ENCODE data around the gene RANBP17. TPM values are rescaled to one million over a fixed set of nuclear protein-coding genes. Genes with fewer than 3 reads are reported as not detected.

RANBP17 gene
- total and polyA plus RNA-seq, 2 experiments from 2014 or later: 43.8 to 53.1 TPM

- TF ChIP-seq CTCF (conservative IDR thresholded peaks at IDR 0.05; ENCODE audit: low read depth in 2 of 2): no peak
Observed at GRCh38 chr5:171127314-171127713, 265.5 kb downstream of the RANBP17 start (continued).

- Histone ChIP-seq H3K4me3 (no peak overlapping the region), H3K4me2 (no peak overlapping the region), H3F3A (replicated peaks; ENCODE audit: low read depth) (no peaks in the 10 kb centered on the region), H3K36me3 (ENCODE audit: insufficient read depth) (no peaks in the 10 kb centered on the region), H4K20me1 (replicated peaks; ENCODE audit: insufficient read depth) (no peaks in the 10 kb centered on the region), H3K27me3 (ENCODE audit: insufficient read depth) (no peaks in the 10 kb centered on the region), H3K79me2 (replicated peaks; ENCODE audit: insufficient read depth) (no peaks in the 10 kb centered on the region), H3K27ac (ENCODE audit: low read depth) (no peak overlapping the region), H2AFZ (no peak overlapping the region), H3K9me2 (ENCODE audit: insufficient read depth) (no peaks in the 10 kb centered on the region), H3K4me1 (ENCODE audit: insufficient read depth) (no peaks in the 10 kb centered on the region)
- DNase-seq (ENCODE audit: low spot score) (no peak), ATAC-seq (no peak)
- Mint-ChIP-seq H3K9me3 (no peaks in the 10 kb centered on the region), H3K4me1 (no peaks in the 10 kb centered on the region), H3K4me3 (no peak overlapping the region), H3K36me3 (ENCODE audit: low read depth) (no peaks in the 10 kb centered on the region), H3K27me3 (ENCODE audit: insufficient read depth, low read depth, poor library complexity) (peaks cover 2% of the 10 kb centered on the region), H3K27ac (no peak overlapping the region)
- no peak for TF ChIP-seq CREB1 (CRISPR knock-in tag; IDR thresholded peaks at IDR 0.05; ENCODE audit: low read depth)
Observed at GRCh38 chr5:171128136-171128535, 266.3 kb downstream of the RANBP17 start.

- Mint-ChIP-seq H3K4me3 (no peak overlapping the region), H3K27me3 (ENCODE audit: insufficient read depth, low read depth, poor library complexity) (peaks cover 2% of the 10 kb centered on the region), H3K36me3 (ENCODE audit: low read depth) (no peaks in the 10 kb centered on the region), H3K27ac (no peak overlapping the region), H3K4me1 (no peaks in the 10 kb centered on the region), H3K9me3 (no peaks in the 10 kb centered on the region)
- H3K9me2 ChIP-seq (ENCODE audit: insufficient read depth): no peaks in the 10 kb centered on the region
- no peaks in the 10 kb centered on the region for H3F3A ChIP-seq (replicated peaks; ENCODE audit: low read depth)
- H3K27ac ChIP-seq (ENCODE audit: low read depth): no peak overlapping the region
- ATAC-seq: peak; percentile 87
- no peaks in the 10 kb centered on the region for H4K20me1 ChIP-seq (replicated peaks; ENCODE audit: insufficient read depth)
- TF ChIP-seq CTCF (conservative IDR thresholded peaks at IDR 0.05; ENCODE audit: low read depth in 2 of 2) (peak in 1 of 2 experiments; percentile 18; a peak in 1 of 4 replicates), EZH2phosphoT487 (IDR thresholded peaks at IDR 0.05; ENCODE audit: unreplicated experiment) (no peak), ZNF462 (CRISPR knock-in tag; IDR thresholded peaks at IDR 0.05) (no peak), EZH2 (IDR thresholded peaks at IDR 0.05; ENCODE audit: low read depth, unreplicated experiment) (no peak), NANOG (IDR thresholded peaks at IDR 0.05; ENCODE audit: borderline replicate concordance) (no peak)
- no peak overlapping the region for H2AFZ ChIP-seq
- H3K4me3 ChIP-seq: no peak overlapping the region
- H3K27me3 ChIP-seq (ENCODE audit: insufficient read depth): no peaks in the 10 kb centered on the region
- DNase-seq (ENCODE audit: low spot score): peak; percentile 50
- H3K4me1 ChIP-seq (ENCODE audit: insufficient read depth): no peaks in the 10 kb centered on the region
- no peaks in the 10 kb centered on the region for H3K79me2 ChIP-seq (replicated peaks; ENCODE audit: insufficient read depth)
- H3K4me2 ChIP-seq: no peak overlapping the region
- H3K36me3 ChIP-seq (ENCODE audit: insufficient read depth): no peaks in the 10 kb centered on the region
Observed at GRCh38 chr5:171129308-171129707, 267.5 kb downstream of the RANBP17 start.

Measured in GM23338 (cell line).